ENCODE data around the gene ERLEC1. TPM values are rescaled to one million over a fixed set of nuclear protein-coding genes. Genes with fewer than 3 reads are reported as not detected.
"Not testable (repeated sequence)": the region's sequence is repeated elsewhere in the genome, so short reads cannot be mapped to it uniquely, and the experiment has no call there.

Gene ERLEC1
- total RNA-seq, 1 donor from 2014 or later: 54.2 TPM

DNA sequence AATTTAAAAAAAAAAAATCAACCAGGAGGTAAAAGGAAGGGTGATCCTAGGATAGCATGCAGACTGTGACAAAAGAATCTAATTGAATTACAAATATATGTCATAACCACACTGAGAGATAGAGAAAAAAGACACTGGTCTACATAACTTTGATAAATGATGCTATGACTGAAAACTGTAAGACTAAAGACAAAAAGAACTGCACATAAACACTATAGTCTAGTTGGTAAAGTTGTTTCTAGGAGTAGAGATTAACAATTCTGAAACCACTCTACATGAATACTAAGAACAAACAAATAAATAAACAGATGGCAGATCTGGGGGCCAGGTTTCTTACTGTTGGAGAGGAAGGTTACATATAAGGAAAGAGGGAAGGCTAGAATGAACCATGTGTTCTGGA, 33.8 kb upstream of the ERLEC1 start:
- Histone ChIP-seq H3K79me2 (ENCODE audit: insufficient read depth, low read length) (no peaks in the 10 kb centered on the region), H3K4me2 (ENCODE audit: low read length) (no peak overlapping the region), H3K4me1 (ENCODE audit: insufficient read depth, low read length) (peaks cover 9% of the 10 kb centered on the region), H3K27me3 (ENCODE audit: insufficient read depth, low read length) (no peaks in the 10 kb centered on the region), H2AFZ (ENCODE audit: low read depth, low read length) (no peak overlapping the region), H3K4me3 (ENCODE audit: insufficient read depth, low read depth, low read length) (no peak overlapping the region), H3K9me3 (ENCODE audit: insufficient read depth, low read depth, low read length) (no peaks in the 10 kb centered on the region), H3K27ac (ENCODE audit: low read depth, low read length) (no peak overlapping the region), H3K36me3 (ENCODE audit: insufficient read depth, low read length) (peaks cover 3% of the 10 kb centered on the region), H4K20me1 (ENCODE audit: insufficient read depth, low read length) (no peaks in the 10 kb centered on the region), H3K9ac (ENCODE audit: low read length) (no peak overlapping the region)
- no peak for FAIRE-seq
- Mint-ChIP-seq H3K9me3 (ENCODE audit: unreplicated experiment) (no peaks in the 10 kb centered on the region), H3K27ac (ENCODE audit: unreplicated experiment) (no peak overlapping the region), H3K4me1 (ENCODE audit: low read depth, unreplicated experiment) (peaks cover 10% of the 10 kb centered on the region), H3K4me3 (ENCODE audit: unreplicated experiment) (no peak overlapping the region), H3K27me3 (ENCODE audit: low read depth, unreplicated experiment) (no peaks in the 10 kb centered on the region), H3K36me3 (ENCODE audit: low read depth, unreplicated experiment) (peaks cover 12% of the 10 kb centered on the region)
- TF ChIP-seq EZH2 (IDR thresholded peaks at IDR 0.05; ENCODE audit: insufficient read depth, low read length): no peak
- TF ChIP-seq, protein P1, sequence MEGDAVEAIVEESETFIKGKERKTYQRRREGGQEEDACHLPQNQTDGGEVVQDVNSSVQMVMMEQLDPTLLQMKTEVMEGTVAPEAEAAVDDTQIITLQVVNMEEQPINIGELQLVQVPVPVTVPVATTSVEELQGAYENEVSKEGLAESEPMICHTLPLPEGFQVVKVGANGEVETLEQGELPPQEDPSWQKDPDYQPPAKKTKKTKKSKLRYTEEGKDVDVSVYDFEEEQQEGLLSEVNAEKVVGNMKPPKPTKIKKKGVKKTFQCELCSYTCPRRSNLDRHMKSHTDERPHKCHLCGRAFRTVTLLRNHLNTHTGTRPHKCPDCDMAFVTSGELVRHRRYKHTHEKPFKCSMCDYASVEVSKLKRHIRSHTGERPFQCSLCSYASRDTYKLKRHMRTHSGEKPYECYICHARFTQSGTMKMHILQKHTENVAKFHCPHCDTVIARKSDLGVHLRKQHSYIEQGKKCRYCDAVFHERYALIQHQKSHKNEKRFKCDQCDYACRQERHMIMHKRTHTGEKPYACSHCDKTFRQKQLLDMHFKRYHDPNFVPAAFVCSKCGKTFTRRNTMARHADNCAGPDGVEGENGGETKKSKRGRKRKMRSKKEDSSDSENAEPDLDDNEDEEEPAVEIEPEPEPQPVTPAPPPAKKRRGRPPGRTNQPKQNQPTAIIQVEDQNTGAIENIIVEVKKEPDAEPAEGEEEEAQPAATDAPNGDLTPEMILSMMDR (IDR thresholded peaks at IDR 0.05; ENCODE audit: insufficient read depth, low read depth, low read length): no peak
- no peak for DNase-seq (ENCODE audit: low read depth)

DNA sequence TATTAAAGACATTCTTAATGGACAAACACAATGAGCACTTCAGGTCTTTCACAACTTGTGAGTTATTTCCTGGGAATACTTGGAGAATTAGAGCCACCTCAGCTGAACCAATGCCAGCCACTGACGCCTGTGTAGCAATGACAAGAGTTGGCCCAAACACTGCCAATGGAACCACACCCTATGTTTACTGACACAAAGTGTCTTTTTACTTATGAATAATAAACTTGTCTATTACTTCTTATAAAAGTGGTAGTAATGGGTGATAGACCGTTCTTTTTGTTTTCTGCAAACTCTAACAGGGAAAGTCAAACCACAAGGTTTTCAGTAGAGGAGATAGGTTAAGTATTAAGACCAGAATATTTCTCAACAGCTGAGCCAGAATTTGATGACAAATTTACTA, 31.7 kb upstream of the ERLEC1 start:
- peaks cover 9% of the 10 kb centered on the region for H3K4me1 ChIP-seq (ENCODE audit: insufficient read depth, low read length)
- no peaks in the 10 kb centered on the region for H3K27me3 Mint-ChIP-seq (ENCODE audit: low read depth, unreplicated experiment)
- H3K27ac ChIP-seq (ENCODE audit: low read depth, low read length): no peak overlapping the region
- no peak for TF ChIP-seq EZH2 (IDR thresholded peaks at IDR 0.05; ENCODE audit: insufficient read depth, low read length)
- TF ChIP-seq, protein P1 (IDR thresholded peaks at IDR 0.05; ENCODE audit: insufficient read depth, low read depth, low read length): no peak
- DNase-seq (ENCODE audit: low read depth) (no peak), FAIRE-seq (no peak)
- H3K4me1 Mint-ChIP-seq (ENCODE audit: low read depth, unreplicated experiment): peaks cover 10% of the 10 kb centered on the region
- H3K36me3 Mint-ChIP-seq (ENCODE audit: low read depth, unreplicated experiment): peaks cover 14% of the 10 kb centered on the region
- H3K9me3 Mint-ChIP-seq (ENCODE audit: unreplicated experiment): no peaks in the 10 kb centered on the region
- peaks cover 3% of the 10 kb centered on the region for H3K36me3 ChIP-seq (ENCODE audit: insufficient read depth, low read length)
- H3K9ac ChIP-seq (ENCODE audit: low read length): no peak overlapping the region
- no peak overlapping the region for H2AFZ ChIP-seq (ENCODE audit: low read depth, low read length)
- no peak overlapping the region for H3K27ac Mint-ChIP-seq (ENCODE audit: unreplicated experiment)
- H4K20me1 ChIP-seq (ENCODE audit: insufficient read depth, low read length): no peaks in the 10 kb centered on the region
- H3K9me3 ChIP-seq (ENCODE audit: insufficient read depth, low read depth, low read length): no peaks in the 10 kb centered on the region
- H3K27me3 ChIP-seq (ENCODE audit: insufficient read depth, low read length): no peaks in the 10 kb centered on the region
- H3K4me2 ChIP-seq (ENCODE audit: low read length): no peak overlapping the region
- no peaks in the 10 kb centered on the region for H3K79me2 ChIP-seq (ENCODE audit: insufficient read depth, low read length)
- H3K4me3 Mint-ChIP-seq (ENCODE audit: unreplicated experiment): no peak overlapping the region
- no peak overlapping the region for H3K4me3 ChIP-seq (ENCODE audit: insufficient read depth, low read depth, low read length)

- H3K9me3 Mint-ChIP-seq (ENCODE audit: unreplicated experiment): no peaks in the 10 kb centered on the region
- DNase-seq (ENCODE audit: low read depth): no peak
- Histone ChIP-seq H3K36me3 (ENCODE audit: insufficient read depth, low read length) (peaks cover 3% of the 10 kb centered on the region), H3K4me2 (ENCODE audit: low read length) (no peak overlapping the region), H3K79me2 (ENCODE audit: insufficient read depth, low read length) (no peaks in the 10 kb centered on the region), H3K9ac (ENCODE audit: low read length) (no peak overlapping the region), H3K27me3 (ENCODE audit: insufficient read depth, low read length) (no peaks in the 10 kb centered on the region), H3K4me3 (ENCODE audit: insufficient read depth, low read depth, low read length) (no peak overlapping the region), H2AFZ (ENCODE audit: low read depth, low read length) (no peak overlapping the region), H3K4me1 (ENCODE audit: insufficient read depth, low read length) (peaks cover 6% of the 10 kb centered on the region), H3K9me3 (ENCODE audit: insufficient read depth, low read depth, low read length) (no peaks in the 10 kb centered on the region), H3K27ac (ENCODE audit: low read depth, low read length) (no peak overlapping the region), H4K20me1 (ENCODE audit: insufficient read depth, low read length) (no peaks in the 10 kb centered on the region)
- H3K4me3 Mint-ChIP-seq (ENCODE audit: unreplicated experiment): no peak overlapping the region
- H3K36me3 Mint-ChIP-seq (ENCODE audit: low read depth, unreplicated experiment): peaks cover 21% of the 10 kb centered on the region
- peaks cover 9% of the 10 kb centered on the region for H3K4me1 Mint-ChIP-seq (ENCODE audit: low read depth, unreplicated experiment)
- H3K27ac Mint-ChIP-seq (ENCODE audit: unreplicated experiment): no peak overlapping the region
- no peaks in the 10 kb centered on the region for H3K27me3 Mint-ChIP-seq (ENCODE audit: low read depth, unreplicated experiment)
- TF ChIP-seq, protein P1 (IDR thresholded peaks at IDR 0.05; ENCODE audit: insufficient read depth, low read depth, low read length): no peak
- no peak for TF ChIP-seq EZH2 (IDR thresholded peaks at IDR 0.05; ENCODE audit: insufficient read depth, low read length)
- FAIRE-seq: no peak
Measured at GRCh38 chr2:53756644-53757043, 30.2 kb upstream of the ERLEC1 start.

- H3K27me3 Mint-ChIP-seq (ENCODE audit: low read depth, unreplicated experiment); H4K20me1 ChIP-seq (ENCODE audit: insufficient read depth, low read length); H3K4me2 ChIP-seq (ENCODE audit: low read length); H3K27me3 ChIP-seq (ENCODE audit: insufficient read depth, low read length); H3K9ac ChIP-seq (ENCODE audit: low read length); FAIRE-seq; H2AFZ ChIP-seq (ENCODE audit: low read depth, low read length); H3K9me3 Mint-ChIP-seq (ENCODE audit: unreplicated experiment); DNase-seq (ENCODE audit: low read depth); H3K4me1 ChIP-seq (ENCODE audit: insufficient read depth, low read length); H3K9me3 ChIP-seq (ENCODE audit: insufficient read depth, low read depth, low read length); H3K36me3 ChIP-seq (ENCODE audit: insufficient read depth, low read length); H3K27ac ChIP-seq (ENCODE audit: low read depth, low read length); H3K4me1 Mint-ChIP-seq (ENCODE audit: low read depth, unreplicated experiment); H3K79me2 ChIP-seq (ENCODE audit: insufficient read depth, low read length); H3K4me3 ChIP-seq (ENCODE audit: insufficient read depth, low read depth, low read length); H3K4me3 Mint-ChIP-seq (ENCODE audit: unreplicated experiment); H3K27ac Mint-ChIP-seq (ENCODE audit: unreplicated experiment): not testable (repeated sequence)
- peaks cover 21% of the 10 kb centered on the region for H3K36me3 Mint-ChIP-seq (ENCODE audit: low read depth, unreplicated experiment)
Measured at GRCh38 chr2:53757206-53757605, 29.6 kb upstream of the ERLEC1 start.

Data from astrocyte (in vitro differentiated cells and primary cell).